K562 (cell line): Measurements from ENCODE around the gene ADTRP. TPM values are rescaled to one million over a fixed set of nuclear protein-coding genes. Genes with fewer than 3 reads are reported as not detected.
A peak's percentile ranks its signal among the peaks of the same experiment; 100 is the strongest.

Experiments
- ATAC-seq: fragments of 200-7000 bp; cut with Tn5 transposase; 3 replicates; pipeline ENCODE4 v1.9.1; 2020; ENCODE audit warnings: moderate library complexity
- BruUV-seq: library from RNA; stranded (reverse); fragments of 400-500 nt; replicated peaks from 2 replicates; lab custom pipeline; 2021; lab: Mats Ljungman, UMichigan
- CTCF ChIA-PET: fragments of 300-600 bp; formaldehyde crosslinking; extraction: SDS; loops from one replicate; lab custom pipeline; 2021; ENCODE audit warnings: low intra/inter-chr PET ratio; lab: Yijun Ruan, JAX
- POLR2A ChIA-PET: fragments of 300-600, 350-650 bp; sonication (Branson Sonifier 250); formaldehyde crosslinking; extraction: SDS; loops from one replicate; lab custom pipeline; 2021; ENCODE audit warnings: antibody characterized with exemption, inconsistent platforms; lab: Yijun Ruan, JAX
- DNase-seq, 4 experiments: peaks; one replicate each; pipeline versions ENCODE4 v3.0.0 to v3.0.0-alpha.2; 2011 to 2018; ENCODE audit warnings: low spot score in 3 of 4, mixed read lengths in 3 of 4; ENCODE audit errors: extremely low read depth in 1 of 4
- FAIRE-seq: peaks from 2 replicates; lab custom pipeline; 2011; peaks lifted over from hg19 to GRCh38; lab: Jason Lieb, UNC
- H2AFZ ChIP-seq: 2 replicates; pipeline ENCODE4 v1.6.0; 2011; ENCODE audit warnings: low read depth, low read length, control low read depth, inconsistent platforms
- H3K27ac ChIP-seq: fragments of 200-600 bp; 3 replicates; pipeline ENCODE4 v1.8.0; 2011; ENCODE audit warnings: low read depth, mild to moderate bottlenecking, control low read depth, inconsistent platforms, low read length, moderate library complexity, mixed read lengths; ENCODE audit errors: extremely low read depth
- H3K27me3 ChIP-seq, 2 experiments: fragments of 300-600 bp in 1 of 2; 2 replicates in 1 of 2; 3 replicates in 1 of 2; pipeline versions ENCODE4 v1.6.0 to v1.8.0; 2011; ENCODE audit warnings: inconsistent platforms in 2 of 2, low read length in 2 of 2, mild to moderate bottlenecking in 1 of 2, mixed read lengths in 1 of 2, moderate library complexity in 1 of 2; ENCODE audit not compliant: control insufficient read depth in 2 of 2, insufficient read depth in 2 of 2
- H3K36me3 ChIP-seq: fragments of 300-600 bp; 3 replicates; pipeline ENCODE4 v1.8.0; 2011; ENCODE audit warnings: mild to moderate bottlenecking, low read length, inconsistent platforms; ENCODE audit not compliant: control insufficient read depth, insufficient read depth
- H3K4me1 ChIP-seq, 2 experiments: fragments of 200-600 bp in 1 of 2; replicated peaks in 1 of 2; 2 replicates in 1 of 2; 3 replicates in 1 of 2; pipeline versions ENCODE4 v1.5.1 to v1.8.0; 2011; ENCODE audit warnings: inconsistent platforms in 2 of 2, low read length in 2 of 2, mild to moderate bottlenecking in 1 of 2, mixed read lengths in 1 of 2, moderate library complexity in 1 of 2; ENCODE audit not compliant: control insufficient read depth in 2 of 2, insufficient read depth in 2 of 2
- H3K4me2 ChIP-seq: 2 replicates; pipeline ENCODE4 v1.6.1; 2011; ENCODE audit warnings: low read length, control low read depth, inconsistent platforms, mixed read lengths; ENCODE audit not compliant: insufficient read depth
- H3K4me3 ChIP-seq: fragments of 200-600 bp; sonication (generic), shearing (Covaris generic); 2 replicates; pipeline ENCODE4 v1.5.1; 2016; ENCODE audit warnings: control low read depth, inconsistent platforms
- H3K79me2 ChIP-seq: fragments of 200-600 bp; 3 replicates; pipeline ENCODE4 v1.8.0; 2011; ENCODE audit warnings: low read length, inconsistent platforms; ENCODE audit not compliant: control insufficient read depth, insufficient read depth
- H3K9ac ChIP-seq, 2 experiments: 2 replicates each; pipeline versions ENCODE4 v1.6.0 to v1.6.1; 2011; ENCODE audit warnings: low read depth in 2 of 2, low read length in 2 of 2, control low read depth in 1 of 2, inconsistent platforms in 1 of 2, mild to moderate bottlenecking in 1 of 2, mixed read lengths in 1 of 2; ENCODE audit not compliant: insufficient read depth in 1 of 2
- H3K9me1 ChIP-seq: one replicate; pipeline ENCODE4 v1.6.0; 2011; ENCODE audit warnings: inconsistent platforms, mild to moderate bottlenecking, low read length, moderate library complexity; ENCODE audit not compliant: control insufficient read depth, insufficient read depth
- H3K9me3 ChIP-seq: replicated peaks from 2 replicates; pipeline ENCODE4 v1.5.1; 2011; ENCODE audit warnings: low read depth, low read length, inconsistent platforms; ENCODE audit not compliant: control insufficient read depth, insufficient read depth
- H4K20me1 ChIP-seq: replicated peaks from 2 replicates; pipeline ENCODE4 v1.6.1; 2011; ENCODE audit warnings: low read length, inconsistent platforms, mixed read lengths; ENCODE audit not compliant: control insufficient read depth, insufficient read depth
- NONO ChIP-seq, 2 experiments: fragments of 200-400 bp in 1 of 2; fragments of 450-650 bp in 1 of 2; formaldehyde crosslinking in 1 of 2; IDR thresholded peaks; 2 replicates each; pipeline ENCODE4 v1.6.1; 2017; ENCODE audit warnings: low read depth in 2 of 2, mild to moderate bottlenecking in 2 of 2, moderate library complexity in 2 of 2, low read length in 1 of 2
- TCF7L2 ChIP-seq: fragments of 150-350 bp; IDR thresholded peaks from 2 replicates; pipeline ENCODE4 v1.6.1; 2016; ENCODE audit warnings: low read depth, mild to moderate bottlenecking, low read length, moderate library complexity
- WGBS: fragments of 100-300 bp; shearing (Covaris generic); methylation state at CpG from one replicate; pipeline ENCODE4 v1.1.6; 2016; ENCODE audit warnings: low coverage, mixed read lengths; ENCODE audit not compliant: insufficient coverage; ENCODE audit errors: missing lambda C conversion rate; 5-methylcytosine and 5-hydroxymethylcytosine counted together
- in situ Hi-C: fragments of 300-500 bp; cut with MboI; formaldehyde crosslinking; loops from 4 replicates; pipeline ENCODE4 v1.15.0; 2018; ENCODE audit warnings: inconsistent platforms, mixed read lengths
- intact Hi-C: fragments of 100-400 bp; cut with micrococcal nuclease; formaldehyde crosslinking; loops from 2 replicates; pipeline ENCODE4 v1.14.2; 2022
- polyA plus RNA-seq, 8 experiments: library from polyadenylated mRNA; depleted of rRNA in 4 of 8; stranded (reverse) in 5 of 8; unstranded in 3 of 8; fragments of >200 nt; fragmentation: Nextera tagmentation in 2 of 8; fragmentation: Illumina TruSeq in 1 of 8; extraction: Ambion mirVana in 2 of 8; extraction: Trizol in 1 of 8; gene quantifications; 2 replicates each; pipeline versions ENCODE4 v1.2.1 to v1.2.3, GENCODE V29; 2011 to 2014; ENCODE audit warnings: inconsistent platforms in 1 of 8, missing spikeins in 1 of 8
- total RNA-seq, 7 experiments: library from RNA; depleted of rRNA in 6 of 7; stranded (reverse); fragments of >200 nt in 6 of 7; fragmentation: Illumina TruSeq in 2 of 7; extraction: Trizol in 2 of 7; gene quantifications; 2 replicates each; pipeline versions ENCODE4 v1.2.1 to v1.2.3, GENCODE V29; 2011 to 2021; ENCODE audit warnings: low replicate concordance in 1 of 7
- TF ChIP-seq, protein P1 (sequence below): sonication (generic); formaldehyde crosslinking; IDR thresholded peaks from 2 replicates; pipeline ENCODE4 v1.8.0; 2022; ENCODE audit warnings: mild to moderate bottlenecking, missing genetic modification reagents

Gene ADTRP
- total and polyA plus RNA-seq, 9 of the 15 experiments (the other 6 are each of a cell fraction or from before 2014, with no cell fraction given) = 7.4 to 24.0 (median 13.6) TPM

DNA sequence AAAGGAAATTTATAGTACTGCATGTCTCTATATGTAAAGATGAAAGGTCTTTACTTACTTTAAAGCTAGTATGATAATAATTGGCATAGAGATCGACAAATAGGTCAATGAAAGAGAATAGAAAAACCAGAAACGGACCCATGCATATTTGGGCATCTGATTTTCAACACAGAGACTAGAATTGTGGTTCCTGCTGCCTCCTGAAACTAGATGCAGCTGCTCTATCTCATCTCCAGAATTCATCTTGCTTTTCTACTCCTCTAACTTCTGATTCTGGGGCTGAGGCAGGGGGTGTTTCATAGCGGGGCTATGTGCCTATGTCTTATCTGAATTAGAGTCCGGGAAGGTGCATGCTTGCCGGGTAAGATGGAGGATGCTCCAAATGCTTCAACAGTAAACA, 105.9 kb downstream of the ADTRP start:
- H3K36me3 ChIP-seq = no peaks in the 10 kb centered on the region
- no peak for ATAC-seq
- FAIRE-seq = no peak
- H4K20me1 ChIP-seq = no peaks in the 10 kb centered on the region
- H3K4me3 ChIP-seq = no peak overlapping the region
- H3K79me2 ChIP-seq = no peaks in the 10 kb centered on the region
- no TSS peak for BruUV-seq
- 0 out of 2 replicates have a peak overlapping the region, but pooled peaks have one; percentile 7 for H2AFZ ChIP-seq
- TF ChIP-seq TCF7L2 (no peak), NONO (IDR thresholded peaks at IDR 0.05; ENCODE audit: low read depth in 2 of 2, low read length in 1 of 2) (no peak)
- TF ChIP-seq, protein P1, sequence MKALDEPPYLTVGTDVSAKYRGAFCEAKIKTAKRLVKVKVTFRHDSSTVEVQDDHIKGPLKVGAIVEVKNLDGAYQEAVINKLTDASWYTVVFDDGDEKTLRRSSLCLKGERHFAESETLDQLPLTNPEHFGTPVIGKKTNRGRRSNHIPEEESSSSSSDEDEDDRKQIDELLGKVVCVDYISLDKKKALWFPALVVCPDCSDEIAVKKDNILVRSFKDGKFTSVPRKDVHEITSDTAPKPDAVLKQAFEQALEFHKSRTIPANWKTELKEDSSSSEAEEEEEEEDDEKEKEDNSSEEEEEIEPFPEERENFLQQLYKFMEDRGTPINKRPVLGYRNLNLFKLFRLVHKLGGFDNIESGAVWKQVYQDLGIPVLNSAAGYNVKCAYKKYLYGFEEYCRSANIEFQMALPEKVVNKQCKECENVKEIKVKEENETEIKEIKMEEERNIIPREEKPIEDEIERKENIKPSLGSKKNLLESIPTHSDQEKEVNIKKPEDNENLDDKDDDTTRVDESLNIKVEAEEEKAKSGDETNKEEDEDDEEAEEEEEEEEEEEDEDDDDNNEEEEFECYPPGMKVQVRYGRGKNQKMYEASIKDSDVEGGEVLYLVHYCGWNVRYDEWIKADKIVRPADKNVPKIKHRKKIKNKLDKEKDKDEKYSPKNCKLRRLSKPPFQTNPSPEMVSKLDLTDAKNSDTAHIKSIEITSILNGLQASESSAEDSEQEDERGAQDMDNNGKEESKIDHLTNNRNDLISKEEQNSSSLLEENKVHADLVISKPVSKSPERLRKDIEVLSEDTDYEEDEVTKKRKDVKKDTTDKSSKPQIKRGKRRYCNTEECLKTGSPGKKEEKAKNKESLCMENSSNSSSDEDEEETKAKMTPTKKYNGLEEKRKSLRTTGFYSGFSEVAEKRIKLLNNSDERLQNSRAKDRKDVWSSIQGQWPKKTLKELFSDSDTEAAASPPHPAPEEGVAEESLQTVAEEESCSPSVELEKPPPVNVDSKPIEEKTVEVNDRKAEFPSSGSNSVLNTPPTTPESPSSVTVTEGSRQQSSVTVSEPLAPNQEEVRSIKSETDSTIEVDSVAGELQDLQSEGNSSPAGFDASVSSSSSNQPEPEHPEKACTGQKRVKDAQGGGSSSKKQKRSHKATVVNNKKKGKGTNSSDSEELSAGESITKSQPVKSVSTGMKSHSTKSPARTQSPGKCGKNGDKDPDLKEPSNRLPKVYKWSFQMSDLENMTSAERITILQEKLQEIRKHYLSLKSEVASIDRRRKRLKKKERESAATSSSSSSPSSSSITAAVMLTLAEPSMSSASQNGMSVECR = no peak
- intact Hi-C loops (no loop called here), in situ Hi-C loops (no loop called here)
- ChIA-PET CTCF (no interaction called here), POLR2A (interaction anchor here (1.0 kb wide), 1 partner anchor 19 kb away, joined by 3 read pairs; no protein-coding TSS in a partner anchor)
- peaks cover 2 to 5% of the 10 kb centered on the region in 2 experiments; a peak in 3 of 5 replicates for H3K27me3 ChIP-seq
- H3K9ac ChIP-seq = no peak overlapping the region
- H3K4me1 ChIP-seq = no peaks in the 10 kb centered on the region
- WGBS = 2% methylated on average over 5 of the region's 5 CpGs
- H3K9me3 ChIP-seq = no peaks in the 10 kb centered on the region
- no peak overlapping the region for H3K27ac ChIP-seq
- DNase-seq = no peak
- H3K4me2 ChIP-seq = no peak overlapping the region
- H3K9me1 ChIP-seq = no peaks in the 10 kb centered on the region
